Endothelial cell of umbilical vein (primary cell): ENCODE measurements around the gene COL15A1. TPM values are rescaled to one million over a fixed set of nuclear protein-coding genes. Genes with fewer than 3 reads are reported as not detected.

Experiments
- BruUV-seq: library from RNA; stranded (reverse); fragments of 400-500 nt; replicated peaks from 2 replicates; lab custom pipeline; 2021; lab: Mats Ljungman, UMichigan
- CTCF ChIA-PET: fragments of 300-600, 350-600 bp; sonication (Branson Sonifier 250); formaldehyde crosslinking; loops from one replicate; lab custom pipeline; 2021; ENCODE audit warnings: antibody characterized with exemption, inconsistent platforms; lab: Charles Lee
- POLR2A ChIA-PET: fragments of 300-600, 350-600 bp; sonication (Branson Sonifier 250); formaldehyde crosslinking; loops from one replicate; lab custom pipeline; 2021; ENCODE audit warnings: antibody characterized with exemption, inconsistent platforms; lab: Charles Lee
- DNase-seq: peaks from one replicate; pipeline ENCODE4 v3.0.0-alpha.2; 2011; ENCODE audit warnings: low read depth, low spot score
- FAIRE-seq: peaks from 2 replicates; lab custom pipeline; 2011; peaks lifted over from hg19 to GRCh38; lab: Jason Lieb, UNC
- H2AFZ ChIP-seq: 2 replicates; pipeline ENCODE4 v1.6.0; 2012; ENCODE audit warnings: low read depth, low read length, control low read depth, inconsistent platforms
- H3K27ac ChIP-seq: 2 replicates; pipeline ENCODE4 v1.5.1; 2011; ENCODE audit warnings: low read depth, mild to moderate bottlenecking, control low read depth, low read length, moderate library complexity; ENCODE audit not compliant: insufficient read depth
- H3K27me3 ChIP-seq, 2 experiments: 2 replicates each; pipeline versions ENCODE4 v1.6.0 to v1.6.1; 2011; ENCODE audit warnings: low read length in 2 of 2, mixed read lengths in 1 of 2; ENCODE audit not compliant: control insufficient read depth in 2 of 2, insufficient read depth in 2 of 2
- H3K36me3 ChIP-seq, 2 experiments: 2 replicates in 1 of 2; 3 replicates in 1 of 2; pipeline ENCODE4 v1.5.1; 2011; ENCODE audit warnings: low read length in 2 of 2, mild to moderate bottlenecking in 1 of 2, moderate library complexity in 1 of 2; ENCODE audit not compliant: control insufficient read depth in 2 of 2, insufficient read depth in 2 of 2; ENCODE audit errors: extremely low read depth in 1 of 2
- H3K4me1 ChIP-seq: 3 replicates; pipeline ENCODE4 v1.5.1; 2011; ENCODE audit warnings: mild to moderate bottlenecking, low read length; ENCODE audit not compliant: control insufficient read depth, insufficient read depth; ENCODE audit errors: extremely low read depth
- H3K4me2 ChIP-seq: 2 replicates; pipeline ENCODE4 v1.6.1; 2011; ENCODE audit warnings: low read length, control low read depth, mixed read lengths; ENCODE audit not compliant: insufficient read depth
- H3K4me3 ChIP-seq, 3 experiments: fragments of 200-600 bp in 1 of 3; sonication (generic), shearing (Covaris generic) in 1 of 3; replicated peaks in 1 of 3; 2 replicates each; pipeline ENCODE4 v1.5.1; 2011 to 2016; ENCODE audit warnings: control low read depth in 3 of 3, low read length in 3 of 3, mild to moderate bottlenecking in 2 of 3, inconsistent platforms in 1 of 3, low read depth in 1 of 3, moderate library complexity in 1 of 3; ENCODE audit not compliant: insufficient read depth in 1 of 3
- H3K79me2 ChIP-seq: 2 replicates; pipeline ENCODE4 v1.6.0; 2012; ENCODE audit warnings: low read length, inconsistent platforms; ENCODE audit not compliant: control insufficient read depth, insufficient read depth
- H3K9ac ChIP-seq: replicated peaks from 2 replicates; pipeline ENCODE3; 2011; ENCODE audit warnings: low read length, control low read depth; ENCODE audit not compliant: insufficient read depth; ENCODE audit errors: extremely low read depth
- H3K9me1 ChIP-seq: replicated peaks from 3 replicates; pipeline ENCODE4 v1.6.0; 2011; ENCODE audit warnings: mild to moderate bottlenecking, low read length; ENCODE audit not compliant: control insufficient read depth, insufficient read depth; ENCODE audit errors: extremely low read depth
- H3K9me3 ChIP-seq: replicated peaks from 2 replicates; pipeline ENCODE4 v1.5.1; 2012; ENCODE audit warnings: low read length, inconsistent platforms; ENCODE audit not compliant: control insufficient read depth, insufficient read depth
- H4K20me1 ChIP-seq: replicated peaks from 2 replicates; pipeline ENCODE3; 2011; ENCODE audit warnings: mild to moderate bottlenecking, low read length; ENCODE audit not compliant: control insufficient read depth, insufficient read depth; ENCODE audit errors: extremely low read depth
- EZH2 ChIP-seq: IDR thresholded peaks from 2 replicates; pipeline ENCODE4 v1.6.1; 2012; ENCODE audit warnings: borderline replicate concordance, low read depth, mild to moderate bottlenecking, moderate library complexity, low read length, inconsistent platforms; ENCODE audit not compliant: severe bottlenecking
- GATA2 ChIP-seq: IDR thresholded peaks from 2 replicates; pipeline ENCODE4 v1.7.0; 2011; ENCODE audit warnings: low read depth, mild to moderate bottlenecking, moderate library complexity, mixed read lengths, low read length; ENCODE audit not compliant: insufficient read length, insufficient read depth
- JUN ChIP-seq: IDR thresholded peaks from 2 replicates; pipeline ENCODE4 v1.6.1; 2011; ENCODE audit warnings: borderline replicate concordance, low read depth; ENCODE audit not compliant: insufficient read length, insufficient read depth
- MYC ChIP-seq: IDR thresholded peaks from one replicate; pipeline ENCODE4 v1.6.1; 2011; ENCODE audit warnings: mild to moderate bottlenecking, low read depth, low read length
- POLR2A ChIP-seq: IDR thresholded peaks from 2 replicates; pipeline ENCODE4 v1.6.1; 2012; ENCODE audit warnings: low read depth, mild to moderate bottlenecking, control low read depth, low read length
- POLR2AphosphoS5 ChIP-seq: IDR thresholded peaks from 2 replicates; pipeline ENCODE4 v1.6.1; 2012; ENCODE audit warnings: low read depth, mild to moderate bottlenecking, control low read depth, low read length, moderate library complexity; ENCODE audit not compliant: insufficient read depth
- dilution Hi-C: fragments of 300-500 bp; cut with MboI; formaldehyde crosslinking; loops from one replicate; pipeline ENCODE4 v1.15.0; 2019; ENCODE audit warnings: low sequenced_read_pairs; ENCODE audit not compliant: extremely low pct_ligation_motif_present
- intact Hi-C: fragments of 100-400 bp; cut with micrococcal nuclease; formaldehyde crosslinking; loops from one replicate; pipeline ENCODE4 v1.10.0; 2022
- polyA plus RNA-seq, 4 experiments: library from polyadenylated mRNA; depleted of rRNA in 3 of 4; stranded (reverse) in 3 of 4; unstranded in 1 of 4; fragments of >200 nt; gene quantifications; 2 replicates each; pipeline versions ENCODE4 v1.2.1 to v1.2.3, GENCODE V29; 2011 to 2012; ENCODE audit warnings: missing spikeins in 1 of 4
- total RNA-seq: library from RNA; stranded (reverse); gene quantifications from 2 replicates; pipeline ENCODE4 v1.2.3, GENCODE V29; 2021
- TF ChIP-seq, protein P1 (sequence below), 2 donors: IDR thresholded peaks; 1 replicate in 1 of 2; 2 replicates in 1 of 2; pipeline ENCODE4 v1.5.1; 2011; ENCODE audit warnings: low read length in 2 of 2, mild to moderate bottlenecking in 2 of 2, moderate library complexity in 2 of 2, control low read depth in 1 of 2, inconsistent platforms in 1 of 2, low read depth in 1 of 2; ENCODE audit not compliant: insufficient read depth in 1 of 2; ENCODE audit errors: extremely low read depth in 1 of 2
- TF ChIP-seq, protein P2 (sequence below): IDR thresholded peaks from 2 replicates; pipeline ENCODE4 v1.6.1; 2011; ENCODE audit not compliant: insufficient read depth, insufficient read length

COL15A1 gene
- total and polyA plus RNA-seq, 2 donors (not counting 3 experiments of a cell fraction or from before 2014, with no cell fraction given) = not detected

DNA sequence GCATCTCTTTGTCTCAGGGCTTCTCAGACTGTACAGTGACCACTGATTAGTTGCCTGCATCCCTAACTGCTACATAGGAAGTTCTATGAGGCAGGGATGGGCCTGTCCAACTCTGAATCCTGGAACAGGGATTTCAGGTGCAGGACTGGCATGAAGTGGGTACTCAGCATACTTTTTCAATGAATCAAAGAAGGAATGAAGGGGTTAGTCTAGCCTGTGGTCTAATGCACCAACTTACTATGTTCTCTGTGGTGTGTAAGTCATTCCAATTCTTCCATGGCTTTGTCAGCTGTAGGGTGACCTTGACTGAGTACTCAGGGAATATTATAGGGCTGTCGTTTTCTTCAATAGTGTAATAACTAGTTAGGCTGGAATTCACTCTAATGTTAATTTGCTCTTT is 8.3 kb downstream of the COL15A1 start:
- H3K4me2 ChIP-seq = no peak overlapping the region
- no peak overlapping the region for H3K4me3 ChIP-seq
- DNase-seq (no peak), FAIRE-seq (no peak)
- H3K9me1 ChIP-seq = no peaks in the 10 kb centered on the region
- no peaks in the 10 kb centered on the region for H3K27me3 ChIP-seq
- intact Hi-C loops (no loop called here), dilution Hi-C loops (no loop called here)
- no peaks in the 10 kb centered on the region for H3K4me1 ChIP-seq
- H3K9me3 ChIP-seq = no peaks in the 10 kb centered on the region
- TF ChIP-seq, protein P1, sequence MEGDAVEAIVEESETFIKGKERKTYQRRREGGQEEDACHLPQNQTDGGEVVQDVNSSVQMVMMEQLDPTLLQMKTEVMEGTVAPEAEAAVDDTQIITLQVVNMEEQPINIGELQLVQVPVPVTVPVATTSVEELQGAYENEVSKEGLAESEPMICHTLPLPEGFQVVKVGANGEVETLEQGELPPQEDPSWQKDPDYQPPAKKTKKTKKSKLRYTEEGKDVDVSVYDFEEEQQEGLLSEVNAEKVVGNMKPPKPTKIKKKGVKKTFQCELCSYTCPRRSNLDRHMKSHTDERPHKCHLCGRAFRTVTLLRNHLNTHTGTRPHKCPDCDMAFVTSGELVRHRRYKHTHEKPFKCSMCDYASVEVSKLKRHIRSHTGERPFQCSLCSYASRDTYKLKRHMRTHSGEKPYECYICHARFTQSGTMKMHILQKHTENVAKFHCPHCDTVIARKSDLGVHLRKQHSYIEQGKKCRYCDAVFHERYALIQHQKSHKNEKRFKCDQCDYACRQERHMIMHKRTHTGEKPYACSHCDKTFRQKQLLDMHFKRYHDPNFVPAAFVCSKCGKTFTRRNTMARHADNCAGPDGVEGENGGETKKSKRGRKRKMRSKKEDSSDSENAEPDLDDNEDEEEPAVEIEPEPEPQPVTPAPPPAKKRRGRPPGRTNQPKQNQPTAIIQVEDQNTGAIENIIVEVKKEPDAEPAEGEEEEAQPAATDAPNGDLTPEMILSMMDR (IDR thresholded peaks at IDR 0.05; ENCODE audit: extremely low read depth in 1 of 2, insufficient read depth in 1 of 2, low read depth in 1 of 2, low read length in 2 of 2) = no peak
- TF ChIP-seq POLR2AphosphoS5 (no peak), POLR2A (no peak), GATA2 (no peak), MYC (no peak), EZH2 (no peak), JUN (no peak)
- TF ChIP-seq, protein P2, sequence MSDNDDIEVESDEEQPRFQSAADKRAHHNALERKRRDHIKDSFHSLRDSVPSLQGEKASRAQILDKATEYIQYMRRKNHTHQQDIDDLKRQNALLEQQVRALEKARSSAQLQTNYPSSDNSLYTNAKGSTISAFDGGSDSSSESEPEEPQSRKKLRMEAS = no peak
- no peak overlapping the region for H3K27ac ChIP-seq
- H4K20me1 ChIP-seq = no peaks in the 10 kb centered on the region
- no peaks in the 10 kb centered on the region for H3K36me3 ChIP-seq
- no peak overlapping the region for H2AFZ ChIP-seq
- ChIA-PET CTCF (no interaction called here), POLR2A (no interaction called here)
- H3K79me2 ChIP-seq = no peaks in the 10 kb centered on the region
- BruUV-seq = no TSS peak
- H3K9ac ChIP-seq = no peak overlapping the region
